IMR-90 (cell line): ENCODE results near the gene CELA1. TPM values are rescaled to one million over a fixed set of nuclear protein-coding genes. Genes with fewer than 3 reads are reported as not detected.

ENCODE experiments used
- ATAC-seq: fragments of 200-7000 bp; cut with Tn5 transposase; 2 replicates; pipeline ENCODE4 v1.9.1; 2020; ENCODE audit warnings: low read depth, mild to moderate bottlenecking, moderate library complexity
- BruUV-seq: library from RNA; stranded (reverse); fragments of 400-500 nt; replicated peaks from 2 replicates; lab custom pipeline; 2021; lab: Mats Ljungman, UMichigan
- CTCF ChIA-PET: fragments of 300-600 bp; formaldehyde crosslinking; extraction: SDS; loops from one replicate; lab custom pipeline; 2021; ENCODE audit warnings: antibody characterized with exemption; lab: Yijun Ruan, JAX
- POLR2A ChIA-PET: fragments of 300-600 bp; sonication (Branson Sonifier 250); formaldehyde crosslinking; loops from one replicate; lab custom pipeline; 2022; ENCODE audit warnings: antibody characterized with exemption; ENCODE audit not compliant: unreplicated experiment; lab: Charles Lee
- DNase-seq: peaks from one replicate; pipeline ENCODE4 v3.0.0; 2013
- H2AFZ ChIP-seq: replicated peaks from 2 replicates; pipeline ENCODE3; 2013; ENCODE audit warnings: low read length, mild to moderate bottlenecking; ENCODE audit not compliant: poor library complexity
- H2AK5ac ChIP-seq: 2 replicates; pipeline ENCODE4 v1.6.1; 2013; ENCODE audit warnings: low read depth, low read length, inconsistent platforms
- H2AK9ac ChIP-seq: replicated peaks from 2 replicates; pipeline ENCODE3; 2013; ENCODE audit warnings: mild to moderate bottlenecking, low read depth, low read length, moderate library complexity; ENCODE audit not compliant: poor library complexity
- H2BK120ac ChIP-seq: 2 replicates; pipeline ENCODE4 v1.6.1; 2013; ENCODE audit warnings: low read depth, low read length, inconsistent platforms
- H2BK15ac ChIP-seq: 3 replicates; pipeline ENCODE4 v1.6.1; 2013; ENCODE audit warnings: low read depth, low read length, inconsistent platforms
- H2BK20ac ChIP-seq: 2 replicates; pipeline ENCODE4 v1.6.1; 2013; ENCODE audit warnings: low read depth, mild to moderate bottlenecking, inconsistent platforms, low read length, moderate library complexity
- H2BK5ac ChIP-seq: 2 replicates; pipeline ENCODE4 v1.6.1; 2013; ENCODE audit warnings: mild to moderate bottlenecking, low read depth, low read length, inconsistent platforms; ENCODE audit not compliant: poor library complexity, severe bottlenecking
- H3K14ac ChIP-seq: replicated peaks from 2 replicates; pipeline ENCODE4 v1.6.1; 2013; ENCODE audit warnings: low read depth, low read length, inconsistent platforms
- H3K18ac ChIP-seq: 2 replicates; pipeline ENCODE4 v1.6.1; 2013; ENCODE audit warnings: low read depth, low read length, control low read depth
- H3K23ac ChIP-seq: 2 replicates; pipeline ENCODE4 v1.6.1; 2013; ENCODE audit warnings: low read depth, low read length, inconsistent platforms
- H3K27ac ChIP-seq: 2 replicates; pipeline ENCODE4 v1.5.1; 2013; ENCODE audit warnings: mild to moderate bottlenecking, control low read depth, low read length; ENCODE audit not compliant: insufficient read depth
- H3K27me3 ChIP-seq: 2 replicates; pipeline ENCODE4 v1.6.1; 2013; ENCODE audit warnings: low read length; ENCODE audit not compliant: control insufficient read depth, insufficient read depth
- H3K36me3 ChIP-seq: 2 replicates; pipeline ENCODE4 v1.6.1; 2013; ENCODE audit warnings: low read length, mixed read lengths; ENCODE audit not compliant: control insufficient read depth, insufficient read depth
- H3K4ac ChIP-seq: 2 replicates; pipeline ENCODE4 v1.6.1; 2013; ENCODE audit warnings: low read depth, low read length, inconsistent platforms
- H3K4me1 ChIP-seq: 2 replicates; pipeline ENCODE4 v1.6.1; 2013; ENCODE audit warnings: low read length, mixed read lengths; ENCODE audit not compliant: control insufficient read depth, insufficient read depth
- H3K4me2 ChIP-seq: 2 replicates; pipeline ENCODE4 v1.6.1; 2013; ENCODE audit warnings: low read depth, mild to moderate bottlenecking, control low read depth, low read length, moderate library complexity
- H3K4me3 ChIP-seq: 2 replicates; pipeline ENCODE4 v1.5.1; 2013; ENCODE audit warnings: low read depth, mild to moderate bottlenecking, control low read depth, low read length, moderate library complexity; ENCODE audit not compliant: insufficient read depth
- H3K56ac ChIP-seq: 2 replicates; pipeline ENCODE4 v1.6.1; 2013; ENCODE audit warnings: low read length, inconsistent platforms; ENCODE audit not compliant: insufficient read depth; ENCODE audit errors: extremely low read depth
- H3K79me1 ChIP-seq, 2 experiments: 2 replicates each; pipeline ENCODE4 v1.6.1; 2013; ENCODE audit warnings: low read length in 2 of 2, inconsistent platforms in 1 of 2, low read depth in 1 of 2
- H3K9ac ChIP-seq: 2 replicates; pipeline ENCODE4 v1.6.1; 2013; ENCODE audit warnings: low read depth, low read length, control low read depth
- H3K9me1 ChIP-seq: 2 replicates; pipeline ENCODE4 v1.6.1; 2013; ENCODE audit warnings: low read length, inconsistent platforms; ENCODE audit not compliant: insufficient read depth
- H3K9me3 ChIP-seq: 2 replicates; pipeline ENCODE4 v1.6.1; 2013; ENCODE audit warnings: low read length; ENCODE audit not compliant: control insufficient read depth, insufficient read depth
- H4K20me1 ChIP-seq: 2 replicates; pipeline ENCODE4 v1.6.1; 2013; ENCODE audit warnings: low read length, inconsistent platforms; ENCODE audit not compliant: insufficient read depth
- H4K5ac ChIP-seq: 2 replicates; pipeline ENCODE4 v1.6.1; 2013; ENCODE audit warnings: mild to moderate bottlenecking, low read depth, low read length, control low read depth
- H4K8ac ChIP-seq, 2 experiments: 2 replicates each; pipeline ENCODE4 v1.6.1; 2013; ENCODE audit warnings: low read depth in 2 of 2, low read length in 2 of 2, control low read depth in 1 of 2, inconsistent platforms in 1 of 2
- H4K91ac ChIP-seq: 2 replicates; pipeline ENCODE4 v1.6.1; 2013; ENCODE audit warnings: low read depth, low read length, inconsistent platforms; ENCODE audit not compliant: insufficient read depth
- CEBPB ChIP-seq: IDR thresholded peaks from 2 replicates; pipeline ENCODE4 v1.6.1; 2012; ENCODE audit warnings: low read depth, low read length, improper control_type of control experiment
- CHD1 ChIP-seq: IDR thresholded peaks from 2 replicates; pipeline ENCODE4 v1.6.1; 2012; ENCODE audit warnings: low read depth, low read length, improper control_type of control experiment
- FOS ChIP-seq: fragments of 150-350 bp; IDR thresholded peaks from 2 replicates; pipeline ENCODE4 v1.6.1; 2016; ENCODE audit warnings: low read depth, low read length
- MAFK ChIP-seq: IDR thresholded peaks from 2 replicates; pipeline ENCODE4 v1.6.1; 2012; ENCODE audit warnings: low read depth, low read length, improper control_type of control experiment
- MXI1 ChIP-seq: IDR thresholded peaks from 2 replicates; pipeline ENCODE4 v1.6.1; 2012; ENCODE audit warnings: low read depth, mild to moderate bottlenecking, low read length, moderate library complexity, borderline replicate concordance
- SMC3 ChIP-seq: fragments of 150-350 bp; IDR thresholded peaks from 2 replicates; pipeline ENCODE4 v1.6.1; 2016; ENCODE audit warnings: low read depth, mild to moderate bottlenecking, antibody characterized with exemption, low read length, moderate library complexity
- WGBS, 2 experiments: methylation state at CpG; one replicate each; pipeline versions ENCODE4 v1.1.5 to v1.1.7; 2013; ENCODE audit warnings: missing lambda C conversion rate in 2 of 2; ENCODE audit not compliant: insufficient read length in 1 of 2; ENCODE audit errors: extremely low coverage in 2 of 2; 5-methylcytosine and 5-hydroxymethylcytosine counted together
- dilution Hi-C: fragments of 300-500 bp; cut with HindIII; formaldehyde crosslinking; loops from one replicate; pipeline ENCODE4 v1.14.3; 2018; ENCODE audit warnings: low sequenced_read_pairs; ENCODE audit not compliant: unreplicated experiment
- in situ Hi-C: fragments of 300-500 bp; cut with MboI; formaldehyde crosslinking; loops from 3 replicates; pipeline ENCODE4 v1.14.3; 2019; ENCODE audit warnings: low sequenced_read_pairs, inconsistent platforms, mixed read lengths
- intact Hi-C: fragments of 100-400 bp; cut with micrococcal nuclease; formaldehyde crosslinking; loops from 2 replicates; pipeline ENCODE4 v1.10.0; 2022
- polyA plus RNA-seq, 3 experiments: library from polyadenylated mRNA; depleted of rRNA; stranded (reverse); fragments of >200 nt; gene quantifications; 2 replicates each; pipeline ENCODE4 v1.2.3, GENCODE V29; 2012; ENCODE audit warnings: low replicate concordance in 1 of 3
- total RNA-seq: library from RNA; depleted of rRNA; stranded (reverse); fragments of >200 nt; gene quantifications from 2 replicates; pipeline ENCODE4 v1.2.3, GENCODE V29; 2012; rRNA removed

Gene CELA1
- total and polyA plus RNA-seq, 2 of the 4 experiments (the other 2 are of a cell fraction) = not detected

DNA sequence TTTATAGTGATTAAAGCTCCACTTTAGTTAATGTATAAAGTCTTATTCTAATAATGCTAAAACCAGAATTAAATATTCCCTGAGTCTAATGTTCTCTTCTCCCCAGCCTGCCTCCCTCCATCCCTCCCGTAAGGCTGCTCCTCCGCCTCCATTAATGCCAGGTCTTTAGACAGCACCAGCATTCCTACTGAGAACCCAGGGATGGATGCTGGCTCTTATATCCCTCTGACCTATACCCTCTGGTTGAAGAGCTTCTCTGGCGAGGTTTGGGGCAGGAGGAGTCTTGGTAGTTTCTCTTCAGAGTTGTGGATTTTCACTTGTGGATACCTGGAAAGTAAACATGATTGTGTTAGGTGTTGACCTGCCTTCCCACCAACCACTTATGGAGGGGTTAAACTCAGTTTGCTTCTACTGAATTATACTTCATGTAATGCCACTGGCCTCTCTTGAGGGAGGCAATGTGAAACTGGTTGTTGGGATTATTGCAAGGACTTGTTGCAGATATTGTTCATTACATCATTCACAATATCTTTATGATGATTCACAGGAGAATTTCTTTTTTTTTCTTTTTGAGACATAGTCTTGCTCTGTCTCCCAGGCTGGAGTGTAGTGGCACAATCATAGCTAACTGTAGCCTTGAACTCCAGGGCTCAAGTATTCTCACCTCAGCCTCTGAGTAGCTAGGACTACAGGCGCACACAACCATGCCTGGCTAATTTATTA lies 65.1 kb downstream of the CELA1 start:
- Histone ChIP-seq H3K14ac (peak overlapping the region; percentile 55; the same call in 1 of the 2 replicates), H2BK5ac (no peak overlapping the region), H3K27ac (no peak overlapping the region), H3K27me3 (no peaks in the 10 kb centered on the region), H3K4me3 (no peak overlapping the region), H2BK15ac (no peak overlapping the region), H4K91ac (no peak overlapping the region), H3K36me3 (no peaks in the 10 kb centered on the region), H3K23ac (no peak overlapping the region), H3K9me3 (no peaks in the 10 kb centered on the region), H3K4me2 (no peak overlapping the region), H4K8ac (no peak overlapping the region), H2AK5ac (no peak overlapping the region; the same call in 1 of the 2 replicates), H4K5ac (no peak overlapping the region), H3K9ac (no peak overlapping the region), H3K79me1 (no peaks in the 10 kb centered on the region), H2BK20ac (no peak overlapping the region), H3K56ac (no peak overlapping the region), H4K20me1 (no peaks in the 10 kb centered on the region), H2AFZ (no peak overlapping the region), H3K4ac (no peak overlapping the region), H2AK9ac (no peak overlapping the region), H3K9me1 (no peaks in the 10 kb centered on the region; the same call in 1 of the 2 replicates), H3K18ac (no peak overlapping the region), H2BK120ac (no peak overlapping the region), H3K4me1 (peaks cover 3% of the 10 kb centered on the region; the same call in 1 of the 2 replicates)
- dilution Hi-C loops (no loop called here), intact Hi-C loops (no loop called here), in situ Hi-C loops (no loop called here)
- DNase-seq (peak; percentile 74), ATAC-seq (peak; percentile 88)
- TF ChIP-seq CHD1 = no peak
- no peak for TF ChIP-seq SMC3
- TF ChIP-seq MAFK = no peak
- TF ChIP-seq MXI1 = no peak
- TF ChIP-seq FOS = peak; percentile 33; the same call in 1 of the 2 replicates
- TF ChIP-seq CEBPB = peak; percentile 72
- POLR2A ChIA-PET = no interaction called here
- BruUV-seq = no TSS peak
- WGBS, 2 experiments = 100% methylated on average over 1 of the region's 4 CpGs; no CpG with 5 or more reads in 1 of the 2 experiments
- CTCF ChIA-PET = no interaction called here

Other genes starting within 250 kb of the CELA1 start
- gene TFCP2, start 173.5 kb downstream of the CELA1 start, total RNA-seq = 10.0 and 13.3 TPM in 2 replicates
- 13.8 and 15.4 TPM in 2 replicates for gene TFCP2, start 173.5 kb downstream of the CELA1 start, polyA plus RNA-seq (2012; rRNA removed)
- gene POU6F1, start 128.6 kb downstream of the CELA1 start, total RNA-seq = 0.90 and 1.9 TPM in 2 replicates
- 3.6 and 4.3 TPM in 2 replicates for gene POU6F1, start 128.6 kb downstream of the CELA1 start, polyA plus RNA-seq (2012; rRNA removed)
- 62.2 and 77.2 TPM in 2 replicates for gene DAZAP2, start 107.9 kb downstream of the CELA1 start, total RNA-seq
- gene DAZAP2, start 107.9 kb downstream of the CELA1 start, polyA plus RNA-seq (2012; rRNA removed) = 202 and 316 TPM in 2 replicates
- gene SMAGP, start 76.3 kb downstream of the CELA1 start, total RNA-seq = 12.2 and 15.6 TPM in 2 replicates
- gene SMAGP, start 76.3 kb downstream of the CELA1 start, polyA plus RNA-seq (2012; rRNA removed) = 35.8 and 42.7 TPM in 2 replicates
- gene BIN2, start 22.5 kb downstream of the CELA1 start, total RNA-seq = not detected in 2 replicates
- not detected in 2 replicates for gene BIN2, start 22.5 kb downstream of the CELA1 start, polyA plus RNA-seq (2012; rRNA removed)
- 21.4 and 23.7 TPM in 2 replicates for gene GALNT6, start 44.7 kb upstream of the CELA1 start, total RNA-seq
- 16.4 and 17.1 TPM in 2 replicates for gene GALNT6, start 44.7 kb upstream of the CELA1 start, polyA plus RNA-seq (2012; rRNA removed)
- gene SLC4A8, start 78.2 kb upstream of the CELA1 start, total RNA-seq = 4.4 and 5.2 TPM in 2 replicates
- 3.1 and 3.2 TPM in 2 replicates for gene SLC4A8, start 78.2 kb upstream of the CELA1 start, polyA plus RNA-seq (2012; rRNA removed)
- gene SCN8A, start 244.6 kb upstream of the CELA1 start, total RNA-seq = 14.7 and 19.7 TPM in 2 replicates
- gene SCN8A, start 244.6 kb upstream of the CELA1 start, polyA plus RNA-seq (2012; rRNA removed) = 6.1 and 6.9 TPM in 2 replicates